K562 (cell line): ENCODE data around the gene FAM174C.
A peak's percentile ranks its signal among the peaks of the same experiment; 100 is the strongest.

Source experiments
- CHD2 ChIP-seq: IDR thresholded peaks from 2 replicates; pipeline ENCODE4 v1.6.1; 2011; ENCODE audit warnings: low read depth, low read length
- CTCF ChIP-seq, 3 experiments: IDR thresholded peaks in 2 of 3; conservative IDR thresholded peaks in 1 of 3; 2 replicates each; pipeline ENCODE4 v1.5.1; 2011 to 2012; ENCODE audit warnings: low read length in 3 of 3, mild to moderate bottlenecking in 3 of 3, control low read depth in 2 of 3, improper control_type of control experiment in 1 of 3, inconsistent platforms in 1 of 3, low read depth in 1 of 3, mixed read lengths in 1 of 3, moderate library complexity in 1 of 3; ENCODE audit not compliant: insufficient read depth in 2 of 3
- E4F1 ChIP-seq: fragments of 250-450 bp; sonication (Bioruptor Pico); IDR thresholded peaks from 2 replicates; pipeline ENCODE4 v1.5.0; 2021; ENCODE audit warnings: mild to moderate bottlenecking, borderline replicate concordance
- ELK1 ChIP-seq: sonication (generic); formaldehyde crosslinking; IDR thresholded peaks from 2 replicates; pipeline ENCODE4 v1.8.1; 2022; ENCODE audit warnings: missing genetic modification reagents
- FOXM1 ChIP-seq, 2 experiments: fragments of 450-650 bp in 1 of 2; sonication (generic) in 1 of 2; formaldehyde crosslinking in 1 of 2; IDR thresholded peaks; 2 replicates each; pipeline versions ENCODE4 v1.6.1 to v1.9.0; 2017 to 2022; ENCODE audit warnings: low read depth in 2 of 2, mild to moderate bottlenecking in 2 of 2, missing genetic modification reagents in 1 of 2, moderate library complexity in 1 of 2
- JUNB ChIP-seq: fragments of 450-650 bp; formaldehyde crosslinking; conservative IDR thresholded peaks from 2 replicates; pipeline ENCODE4 v1.4.0; 2020; ENCODE audit warnings: mild to moderate bottlenecking
- PKNOX1 ChIP-seq: fragments of 450-650 bp; IDR thresholded peaks from 2 replicates; pipeline ENCODE4 v1.6.1; 2016
- POLR2A ChIP-seq: fragments of 450-650 bp; conservative IDR thresholded peaks from 2 replicates; pipeline ENCODE4 v1.6.1; 2016
- ZNF143 ChIP-seq: sonication (generic); formaldehyde crosslinking; IDR thresholded peaks from 2 replicates; pipeline ENCODE4 v1.9.0; 2022; ENCODE audit warnings: mild to moderate bottlenecking, missing genetic modification reagents
- ZNF311 ChIP-seq: fragments of 250-450 bp; sonication (Bioruptor Pico); IDR thresholded peaks from 2 replicates; pipeline ENCODE4 v1.4.0; 2020; ENCODE audit warnings: mild to moderate bottlenecking, moderate library complexity
- TF ChIP-seq, protein P1 (sequence below): sonication (generic); formaldehyde crosslinking; IDR thresholded peaks from 2 replicates; pipeline ENCODE4 v1.8.0; 2022; ENCODE audit warnings: mild to moderate bottlenecking, missing genetic modification reagents, borderline replicate concordance
- TF ChIP-seq, protein P2 (sequence below): IDR thresholded peaks from 2 replicates; pipeline ENCODE4 v1.6.1; 2016; ENCODE audit warnings: missing genetic modification characterization, missing compliant biosample characterization
- TF ChIP-seq, protein P3 (sequence below): sonication (generic); formaldehyde crosslinking; IDR thresholded peaks from 2 replicates; pipeline ENCODE4 v1.8.0; 2023; ENCODE audit warnings: mild to moderate bottlenecking, missing genetic modification reagents

DNA sequence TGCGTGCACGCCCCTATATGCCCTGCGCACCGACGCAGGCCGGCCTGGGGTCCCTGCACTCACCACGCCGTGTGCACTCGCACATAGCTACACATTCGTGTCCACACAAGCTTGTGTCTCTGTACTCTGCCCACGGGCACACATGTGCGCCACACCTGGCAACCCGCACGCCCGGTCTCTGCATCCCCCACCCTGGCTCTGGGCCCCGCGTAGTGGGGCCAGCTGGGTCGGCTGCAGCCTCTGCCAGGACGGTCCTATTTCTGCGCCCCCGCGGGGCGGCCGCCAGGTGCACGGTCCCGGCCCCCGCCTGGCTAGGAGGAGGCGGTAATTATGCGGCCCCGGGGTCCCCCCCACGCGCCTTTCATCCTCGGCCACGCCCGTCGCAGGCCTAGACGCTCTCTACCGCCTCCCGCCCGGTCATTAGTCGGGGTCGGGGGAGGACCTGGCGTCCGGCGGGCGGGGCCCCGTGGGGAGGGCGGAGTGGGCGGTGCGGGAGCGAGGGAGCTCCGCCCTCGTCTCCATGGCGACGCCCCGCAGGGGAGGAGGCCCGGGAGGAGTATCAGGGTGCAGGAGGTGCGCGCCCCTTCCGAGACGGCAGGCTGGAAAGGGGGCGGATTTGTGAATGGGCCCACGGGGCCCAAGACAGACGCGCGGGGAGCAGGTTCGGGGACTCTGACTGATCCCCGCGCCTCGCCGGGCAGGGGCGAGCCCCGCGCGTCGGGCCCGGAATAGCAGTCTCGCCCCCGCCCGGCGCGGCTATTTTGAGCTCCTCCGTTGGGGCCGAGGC is 9.0 kb upstream of the FAM174C start:
- TF ChIP-seq FOXM1 (IDR thresholded peaks at IDR 0.05; ENCODE audit: low read depth) (no peak), FOXM1 (CRISPR knock-in tag; IDR thresholded peaks at IDR 0.05; ENCODE audit: low read depth) (no peak), POLR2A (0 out of 2 replicates have a peak, but pooled peaks have one; percentile 31), E4F1 (CRISPR knock-in tag) (no peak), CHD2 (no peak), JUNB (CRISPR knock-in tag) (no peak), CTCF (IDR thresholded peaks at IDR 0.05 in 2 of 3, conservative IDR thresholded peaks at IDR 0.05 in 1 of 3; ENCODE audit: insufficient read depth in 2 of 3, low read depth in 1 of 3, low read length in 3 of 3) (peak in 1 of 3 experiments; percentile 10; a peak in 1 of 6 replicates), PKNOX1 (0 out of 2 replicates have a peak, but pooled peaks have one; percentile 34), ZNF311 (CRISPR knock-in tag) (no peak), ZNF143 (CRISPR knock-in tag) (no peak; the same call in 1 of the 2 replicates), ELK1 (CRISPR knock-in tag) (no peak)
- TF ChIP-seq, protein P1, sequence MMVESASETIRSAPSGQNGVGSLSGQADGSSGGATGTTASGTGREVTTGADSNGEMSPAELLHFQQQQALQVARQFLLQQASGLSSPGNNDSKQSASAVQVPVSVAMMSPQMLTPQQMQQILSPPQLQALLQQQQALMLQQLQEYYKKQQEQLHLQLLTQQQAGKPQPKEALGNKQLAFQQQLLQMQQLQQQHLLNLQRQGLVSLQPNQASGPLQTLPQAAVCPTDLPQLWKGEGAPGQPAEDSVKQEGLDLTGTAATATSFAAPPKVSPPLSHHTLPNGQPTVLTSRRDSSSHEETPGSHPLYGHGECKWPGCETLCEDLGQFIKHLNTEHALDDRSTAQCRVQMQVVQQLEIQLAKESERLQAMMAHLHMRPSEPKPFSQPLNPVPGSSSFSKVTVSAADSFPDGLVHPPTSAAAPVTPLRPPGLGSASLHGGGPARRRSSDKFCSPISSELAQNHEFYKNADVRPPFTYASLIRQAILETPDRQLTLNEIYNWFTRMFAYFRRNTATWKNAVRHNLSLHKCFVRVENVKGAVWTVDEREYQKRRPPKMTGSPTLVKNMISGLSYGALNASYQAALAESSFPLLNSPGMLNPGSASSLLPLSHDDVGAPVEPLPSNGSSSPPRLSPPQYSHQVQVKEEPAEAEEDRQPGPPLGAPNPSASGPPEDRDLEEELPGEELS (CRISPR knock-in tag) = no peak
- TF ChIP-seq, protein P2, sequence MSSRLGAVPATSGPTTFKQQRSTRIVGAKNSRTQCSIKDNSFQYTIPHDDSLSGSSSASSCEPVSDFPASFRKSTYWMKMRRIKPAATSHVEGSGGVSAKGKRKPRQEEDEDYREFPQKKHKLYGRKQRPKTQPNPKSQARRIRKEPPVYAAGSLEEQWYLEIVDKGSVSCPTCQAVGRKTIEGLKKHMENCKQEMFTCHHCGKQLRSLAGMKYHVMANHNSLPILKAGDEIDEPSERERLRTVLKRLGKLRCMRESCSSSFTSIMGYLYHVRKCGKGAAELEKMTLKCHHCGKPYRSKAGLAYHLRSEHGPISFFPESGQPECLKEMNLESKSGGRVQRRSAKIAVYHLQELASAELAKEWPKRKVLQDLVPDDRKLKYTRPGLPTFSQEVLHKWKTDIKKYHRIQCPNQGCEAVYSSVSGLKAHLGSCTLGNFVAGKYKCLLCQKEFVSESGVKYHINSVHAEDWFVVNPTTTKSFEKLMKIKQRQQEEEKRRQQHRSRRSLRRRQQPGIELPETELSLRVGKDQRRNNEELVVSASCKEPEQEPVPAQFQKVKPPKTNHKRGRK (tag) = no peak
- TF ChIP-seq, protein P3, sequence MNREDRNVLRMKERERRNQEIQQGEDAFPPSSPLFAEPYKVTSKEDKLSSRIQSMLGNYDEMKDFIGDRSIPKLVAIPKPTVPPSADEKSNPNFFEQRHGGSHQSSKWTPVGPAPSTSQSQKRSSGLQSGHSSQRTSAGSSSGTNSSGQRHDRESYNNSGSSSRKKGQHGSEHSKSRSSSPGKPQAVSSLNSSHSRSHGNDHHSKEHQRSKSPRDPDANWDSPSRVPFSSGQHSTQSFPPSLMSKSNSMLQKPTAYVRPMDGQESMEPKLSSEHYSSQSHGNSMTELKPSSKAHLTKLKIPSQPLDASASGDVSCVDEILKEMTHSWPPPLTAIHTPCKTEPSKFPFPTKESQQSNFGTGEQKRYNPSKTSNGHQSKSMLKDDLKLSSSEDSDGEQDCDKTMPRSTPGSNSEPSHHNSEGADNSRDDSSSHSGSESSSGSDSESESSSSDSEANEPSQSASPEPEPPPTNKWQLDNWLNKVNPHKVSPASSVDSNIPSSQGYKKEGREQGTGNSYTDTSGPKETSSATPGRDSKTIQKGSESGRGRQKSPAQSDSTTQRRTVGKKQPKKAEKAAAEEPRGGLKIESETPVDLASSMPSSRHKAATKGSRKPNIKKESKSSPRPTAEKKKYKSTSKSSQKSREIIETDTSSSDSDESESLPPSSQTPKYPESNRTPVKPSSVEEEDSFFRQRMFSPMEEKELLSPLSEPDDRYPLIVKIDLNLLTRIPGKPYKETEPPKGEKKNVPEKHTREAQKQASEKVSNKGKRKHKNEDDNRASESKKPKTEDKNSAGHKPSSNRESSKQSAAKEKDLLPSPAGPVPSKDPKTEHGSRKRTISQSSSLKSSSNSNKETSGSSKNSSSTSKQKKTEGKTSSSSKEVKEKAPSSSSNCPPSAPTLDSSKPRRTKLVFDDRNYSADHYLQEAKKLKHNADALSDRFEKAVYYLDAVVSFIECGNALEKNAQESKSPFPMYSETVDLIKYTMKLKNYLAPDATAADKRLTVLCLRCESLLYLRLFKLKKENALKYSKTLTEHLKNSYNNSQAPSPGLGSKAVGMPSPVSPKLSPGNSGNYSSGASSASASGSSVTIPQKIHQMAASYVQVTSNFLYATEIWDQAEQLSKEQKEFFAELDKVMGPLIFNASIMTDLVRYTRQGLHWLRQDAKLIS (CRISPR knock-in tag) = 0 out of 2 replicates have a peak, but pooled peaks have one; percentile 10
